Keratinocyte (primary cell): ENCODE results near the gene FTHL17. TPM values are rescaled to one million over a fixed set of nuclear protein-coding genes. Genes with fewer than 3 reads are reported as not detected.

Experiments used
- DNase-seq: peaks from one replicate; pipeline ENCODE4 v3.0.0-alpha.2; 2011; ENCODE audit warnings: low read depth, missing footprints, low spot score
- FAIRE-seq: peaks from 2 replicates; lab custom pipeline; 2011; peaks lifted over from hg19 to GRCh38; lab: Jason Lieb, UNC
- H2AFZ ChIP-seq: 2 replicates; pipeline ENCODE4 v1.6.0; 2012; ENCODE audit warnings: low read length, control low read depth, inconsistent platforms; ENCODE audit not compliant: control insufficient read depth
- H3K27ac ChIP-seq: 2 replicates; pipeline ENCODE4 v1.5.1; 2011; ENCODE audit warnings: low read length; ENCODE audit not compliant: control insufficient read depth, insufficient read depth
- H3K27me3 ChIP-seq: 3 replicates; pipeline ENCODE4 v1.6.0; 2011; ENCODE audit warnings: low read length; ENCODE audit not compliant: control insufficient read depth, insufficient read depth; ENCODE audit errors: extremely low read depth
- H3K36me3 ChIP-seq, 2 experiments: 2 replicates in 1 of 2; 3 replicates in 1 of 2; pipeline ENCODE4 v1.5.1; 2011; ENCODE audit warnings: low read length in 2 of 2, mild to moderate bottlenecking in 1 of 2; ENCODE audit not compliant: control insufficient read depth in 2 of 2, insufficient read depth in 2 of 2; ENCODE audit errors: extremely low read depth in 1 of 2
- H3K4me1 ChIP-seq: 3 replicates; pipeline ENCODE4 v1.5.1; 2011; ENCODE audit warnings: low read length; ENCODE audit not compliant: control insufficient read depth, insufficient read depth; ENCODE audit errors: extremely low read depth
- H3K4me2 ChIP-seq: 3 replicates; pipeline ENCODE4 v1.6.0; 2011; ENCODE audit warnings: low read depth, low read length; ENCODE audit not compliant: control insufficient read depth, insufficient read depth; ENCODE audit errors: extremely low read depth
- H3K4me3 ChIP-seq, 3 experiments: fragments of 200-600 bp in 1 of 3; sonication (generic) in 1 of 3; 2 replicates in 2 of 3; 3 replicates in 1 of 3; pipeline ENCODE4 v1.5.1; 2011 to 2016; ENCODE audit warnings: low read length in 3 of 3, mild to moderate bottlenecking in 3 of 3, control low read depth in 2 of 3, inconsistent platforms in 1 of 3, low read depth in 1 of 3, mixed read lengths in 1 of 3, mixed run types in 1 of 3, moderate library complexity in 1 of 3; ENCODE audit not compliant: control insufficient read depth in 2 of 3, insufficient read depth in 2 of 3; ENCODE audit errors: extremely low read depth in 1 of 3
- H3K79me2 ChIP-seq: 2 replicates; pipeline ENCODE4 v1.6.0; 2012; ENCODE audit warnings: low read length; ENCODE audit not compliant: control insufficient read depth, insufficient read depth
- H3K9ac ChIP-seq: 3 replicates; pipeline ENCODE4 v1.6.0; 2011; ENCODE audit warnings: low read length; ENCODE audit not compliant: control insufficient read depth, insufficient read depth; ENCODE audit errors: extremely low read depth
- H3K9me1 ChIP-seq: 3 replicates; pipeline ENCODE4 v1.6.0; 2011; ENCODE audit warnings: low read length; ENCODE audit not compliant: control insufficient read depth, insufficient read depth; ENCODE audit errors: extremely low read depth
- H3K9me3 ChIP-seq: 2 replicates; pipeline ENCODE4 v1.5.1; 2012; ENCODE audit warnings: low read depth, low read length; ENCODE audit not compliant: control insufficient read depth
- H4K20me1 ChIP-seq: 3 replicates; pipeline ENCODE4 v1.6.0; 2011; ENCODE audit warnings: low read length; ENCODE audit not compliant: control insufficient read depth, insufficient read depth; ENCODE audit errors: extremely low read depth
- CTCF ChIP-seq, 3 experiments: IDR thresholded peaks in 1 of 3; conservative IDR thresholded peaks in 1 of 3; optimal IDR thresholded peaks in 1 of 3; 2 replicates in 2 of 3; 3 replicates in 1 of 3; pipeline versions ENCODE3 to v1.5.1; 2011; ENCODE audit warnings: low read length in 3 of 3, mild to moderate bottlenecking in 3 of 3, moderate library complexity in 2 of 3, control low read depth in 1 of 3, inconsistent platforms in 1 of 3; ENCODE audit not compliant: insufficient read depth in 2 of 3; ENCODE audit errors: extremely low read depth in 1 of 3
- EZH2 ChIP-seq: IDR thresholded peaks from one replicate; pipeline ENCODE4 v1.6.1; 2012; ENCODE audit warnings: inconsistent platforms, mild to moderate bottlenecking, low read length, moderate library complexity
- dilution Hi-C: fragments of 300-500 bp; cut with MboI; formaldehyde crosslinking; loops from one replicate; pipeline ENCODE4 v1.7.0; 2020; ENCODE audit warnings: low sequenced_read_pairs; ENCODE audit not compliant: extremely low pct_ligation_motif_present
- polyA plus RNA-seq, 5 experiments: library from polyadenylated mRNA; depleted of rRNA in 3 of 5; stranded (reverse) in 3 of 5; stranded (forward) in 1 of 5; unstranded in 1 of 5; fragments of >200 nt; gene quantifications; 1 replicate in 1 of 5; 2 replicates in 3 of 5; 3 replicates in 1 of 5; pipeline versions ENCODE4 v1.2.1 to v1.2.3, GENCODE V29; 2011 to 2012; ENCODE audit warnings: missing spikeins in 2 of 5, low read depth in 1 of 5, low replicate concordance in 1 of 5

FTHL17 gene
- polyA plus RNA-seq, 1 donor (not counting 4 experiments of a cell fraction or from before 2014, with no cell fraction given), result not detected

- no peak overlapping the region for H2AFZ ChIP-seq
- no peak for FAIRE-seq
- no peak for TF ChIP-seq CTCF (optimal IDR thresholded peaks at IDR 0.05 in 1 of 3, IDR thresholded peaks at IDR 0.05 in 1 of 3, conservative IDR thresholded peaks at IDR 0.05 in 1 of 3; ENCODE audit: extremely low read depth in 1 of 3, insufficient read depth in 2 of 3, low read length in 3 of 3)
- TF ChIP-seq EZH2, result no peak
These were observed 21.8 kb upstream of the FTHL17 start for GRCh38 chrX:31093639-31093975.

GRCh38 chrX:31092970-31093638 lies 21.3 kb upstream of the FTHL17 start:
- Histone ChIP-seq H3K4me2 (no peak overlapping the region), H3K4me3 (no peak overlapping the region), H3K9me3 (no peaks in the 10 kb centered on the region), H3K79me2 (no peaks in the 10 kb centered on the region), H3K36me3 (no peaks in the 10 kb centered on the region), H3K9ac (no peak overlapping the region), H4K20me1 (no peaks in the 10 kb centered on the region), H3K27ac (no peak overlapping the region), H2AFZ (no peak overlapping the region), H3K27me3 (no peaks in the 10 kb centered on the region), H3K4me1 (no peaks in the 10 kb centered on the region), H3K9me1 (no peaks in the 10 kb centered on the region)
- dilution Hi-C loops, result no loop called here
- FAIRE-seq, result no peak
- TF ChIP-seq EZH2 (no peak), CTCF (optimal IDR thresholded peaks at IDR 0.05 in 1 of 3, IDR thresholded peaks at IDR 0.05 in 1 of 3, conservative IDR thresholded peaks at IDR 0.05 in 1 of 3; ENCODE audit: extremely low read depth in 1 of 3, insufficient read depth in 2 of 3, low read length in 3 of 3) (no peak)
- no peak for DNase-seq

More at GRCh38 chrX:31093639-31093975, 21.8 kb upstream of the FTHL17 start:
- no peak overlapping the region for H3K9ac ChIP-seq
- no peaks in the 10 kb centered on the region for H3K9me3 ChIP-seq
- H3K4me3 ChIP-seq, result no peak overlapping the region
- no peaks in the 10 kb centered on the region for H3K79me2 ChIP-seq
- H3K36me3 ChIP-seq, result no peaks in the 10 kb centered on the region
- no peaks in the 10 kb centered on the region for H4K20me1 ChIP-seq
- H3K27ac ChIP-seq, result no peak overlapping the region
- dilution Hi-C loops, result no loop called here
- no peak overlapping the region for H3K4me2 ChIP-seq
- H3K9me1 ChIP-seq, result no peaks in the 10 kb centered on the region
- no peaks in the 10 kb centered on the region for H3K4me1 ChIP-seq
- no peaks in the 10 kb centered on the region for H3K27me3 ChIP-seq
- no peak for DNase-seq
